GM12874 (cell line): ENCODE results near the gene GJA9.

Experiments used
- TF ChIP-seq, protein P1 (sequence below): IDR thresholded peaks from 2 replicates; pipeline ENCODE4 v1.5.1; 2011; ENCODE audit warnings: low read depth, mild to moderate bottlenecking, control low read depth, low read length, moderate library complexity; ENCODE audit not compliant: insufficient read depth

Gene GJA9

DNA sequence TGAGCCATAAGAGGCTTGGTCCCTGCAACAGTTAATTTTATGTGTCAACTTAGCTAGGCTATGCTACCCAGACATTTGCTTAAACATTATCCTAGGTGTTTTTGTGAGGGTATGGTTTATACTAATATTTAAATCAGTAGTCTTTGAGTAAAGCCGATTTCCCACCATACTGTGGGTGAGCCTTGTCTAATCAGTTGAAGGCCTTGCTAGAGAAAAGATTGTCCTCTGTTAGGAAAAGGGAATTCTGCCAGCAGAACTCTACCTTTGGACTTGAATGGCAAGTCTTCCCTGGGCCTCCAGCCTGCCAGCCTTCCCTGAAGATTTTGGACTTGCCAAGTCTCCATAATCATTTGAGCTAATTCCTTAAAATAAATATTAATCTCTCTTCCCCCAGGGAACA, 36.4 kb upstream of the GJA9 start:
- TF ChIP-seq, protein P1, sequence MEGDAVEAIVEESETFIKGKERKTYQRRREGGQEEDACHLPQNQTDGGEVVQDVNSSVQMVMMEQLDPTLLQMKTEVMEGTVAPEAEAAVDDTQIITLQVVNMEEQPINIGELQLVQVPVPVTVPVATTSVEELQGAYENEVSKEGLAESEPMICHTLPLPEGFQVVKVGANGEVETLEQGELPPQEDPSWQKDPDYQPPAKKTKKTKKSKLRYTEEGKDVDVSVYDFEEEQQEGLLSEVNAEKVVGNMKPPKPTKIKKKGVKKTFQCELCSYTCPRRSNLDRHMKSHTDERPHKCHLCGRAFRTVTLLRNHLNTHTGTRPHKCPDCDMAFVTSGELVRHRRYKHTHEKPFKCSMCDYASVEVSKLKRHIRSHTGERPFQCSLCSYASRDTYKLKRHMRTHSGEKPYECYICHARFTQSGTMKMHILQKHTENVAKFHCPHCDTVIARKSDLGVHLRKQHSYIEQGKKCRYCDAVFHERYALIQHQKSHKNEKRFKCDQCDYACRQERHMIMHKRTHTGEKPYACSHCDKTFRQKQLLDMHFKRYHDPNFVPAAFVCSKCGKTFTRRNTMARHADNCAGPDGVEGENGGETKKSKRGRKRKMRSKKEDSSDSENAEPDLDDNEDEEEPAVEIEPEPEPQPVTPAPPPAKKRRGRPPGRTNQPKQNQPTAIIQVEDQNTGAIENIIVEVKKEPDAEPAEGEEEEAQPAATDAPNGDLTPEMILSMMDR = no peak

DNA sequence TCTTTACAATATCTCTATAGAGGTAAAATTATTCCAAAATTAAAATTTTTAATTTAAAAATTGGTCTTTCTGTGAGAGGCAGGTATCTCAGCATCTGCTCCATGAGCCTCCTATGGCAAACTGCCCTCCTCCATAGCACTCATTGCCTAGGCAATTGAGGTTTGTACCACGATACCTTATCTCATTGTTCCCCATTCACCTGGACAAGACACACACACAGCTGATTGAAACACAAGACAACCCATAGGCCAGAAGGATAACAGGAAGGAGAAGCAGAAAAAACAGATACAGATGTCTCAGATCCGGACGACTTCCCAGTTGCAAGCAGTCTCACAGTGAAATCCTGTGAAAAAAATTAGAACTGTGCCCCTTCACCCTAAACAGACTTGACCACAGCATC, 36.0 kb upstream of the GJA9 start:
- TF ChIP-seq, protein P1 = no peak

DNA sequence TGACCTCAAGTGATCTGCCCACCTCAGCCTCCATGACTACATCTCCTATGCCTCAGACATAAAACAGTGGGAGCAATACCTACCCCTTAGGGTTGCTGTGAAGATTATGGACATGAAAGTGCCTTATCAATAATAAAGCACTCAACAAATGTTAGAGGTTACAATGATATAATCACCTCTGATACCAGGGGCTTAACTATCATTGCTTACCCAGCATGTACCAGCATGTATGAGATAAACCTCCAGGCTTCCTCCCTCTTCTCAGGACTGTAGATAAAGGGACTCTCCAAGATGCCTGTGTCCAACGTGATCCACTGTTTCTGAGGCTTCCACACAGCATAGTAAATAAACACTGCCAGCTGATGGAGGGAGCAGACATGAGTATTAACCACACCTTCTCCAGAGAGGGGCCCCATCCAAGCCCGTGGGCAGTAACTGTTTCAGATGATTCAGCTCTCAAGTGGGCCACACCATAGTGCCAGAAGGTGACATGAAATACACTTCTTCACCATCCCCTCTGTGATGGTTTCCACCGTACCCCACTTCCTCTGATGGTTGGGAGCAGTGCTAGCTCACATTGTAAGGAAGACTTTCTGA, 34.1 kb upstream of the GJA9 start:
- TF ChIP-seq, protein P1 = no peak

DNA sequence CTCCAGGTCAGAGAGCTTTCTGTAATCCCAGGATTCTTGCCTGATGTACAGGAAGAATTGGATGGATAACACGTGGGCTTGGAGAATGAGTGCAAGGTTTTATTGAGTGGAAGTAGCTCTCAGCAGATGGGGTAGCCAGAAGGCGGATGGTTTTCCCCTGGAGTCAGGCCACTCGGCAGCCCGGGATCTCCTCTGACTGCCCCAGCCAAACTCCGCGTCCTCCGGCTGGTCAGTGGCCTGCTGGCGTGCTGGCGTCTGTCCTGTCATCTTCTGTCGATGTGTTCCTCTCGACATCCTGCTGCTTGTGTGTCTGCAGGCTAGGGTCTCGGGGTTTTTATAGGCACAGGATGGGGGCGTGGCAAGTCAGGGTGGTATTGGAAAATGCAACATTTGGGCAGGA, 27.4 kb upstream of the GJA9 start:
- TF ChIP-seq, protein P1 = no peak

DNA sequence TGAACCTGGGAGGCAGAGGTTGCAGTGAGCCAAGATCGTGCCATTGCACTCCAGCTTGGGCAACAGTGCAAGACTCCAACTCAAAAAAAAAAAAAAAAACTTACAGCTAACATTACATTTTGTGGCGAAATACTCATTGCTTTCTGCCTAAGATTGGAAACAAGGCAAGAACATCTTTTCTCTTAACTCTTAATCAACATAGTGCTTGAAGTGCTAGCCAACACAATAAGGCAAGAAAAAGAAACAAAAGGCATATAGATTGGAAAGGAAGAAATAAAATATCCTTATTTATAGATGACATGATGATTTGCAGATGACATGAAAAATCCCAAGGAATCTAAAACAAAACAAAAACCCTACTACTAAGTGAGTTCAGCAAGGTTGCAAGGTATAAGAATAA, 24.6 kb upstream of the GJA9 start:
- TF ChIP-seq, protein P1 = no peak

DNA sequence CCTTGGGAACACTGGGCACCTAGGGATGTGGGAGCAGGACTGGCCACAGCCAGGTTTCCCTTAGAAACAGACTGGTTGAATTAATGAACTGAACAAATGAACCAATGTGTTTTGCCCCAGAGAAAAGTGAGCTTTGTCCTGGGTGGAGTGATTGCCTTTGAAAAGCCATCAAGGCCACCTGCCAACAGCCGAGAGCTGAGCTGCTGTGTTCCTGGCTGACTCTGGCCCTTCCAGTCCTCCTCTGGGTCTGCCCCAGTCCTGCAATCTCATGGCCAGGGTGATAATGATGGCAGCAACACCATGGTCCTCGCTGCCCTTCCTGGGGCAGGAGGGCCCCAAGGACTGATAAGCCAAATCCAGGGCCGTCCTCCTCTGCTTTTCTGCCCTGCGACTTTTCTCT, 18.2 kb upstream of the GJA9 start:
- TF ChIP-seq, protein P1 = no peak

DNA sequence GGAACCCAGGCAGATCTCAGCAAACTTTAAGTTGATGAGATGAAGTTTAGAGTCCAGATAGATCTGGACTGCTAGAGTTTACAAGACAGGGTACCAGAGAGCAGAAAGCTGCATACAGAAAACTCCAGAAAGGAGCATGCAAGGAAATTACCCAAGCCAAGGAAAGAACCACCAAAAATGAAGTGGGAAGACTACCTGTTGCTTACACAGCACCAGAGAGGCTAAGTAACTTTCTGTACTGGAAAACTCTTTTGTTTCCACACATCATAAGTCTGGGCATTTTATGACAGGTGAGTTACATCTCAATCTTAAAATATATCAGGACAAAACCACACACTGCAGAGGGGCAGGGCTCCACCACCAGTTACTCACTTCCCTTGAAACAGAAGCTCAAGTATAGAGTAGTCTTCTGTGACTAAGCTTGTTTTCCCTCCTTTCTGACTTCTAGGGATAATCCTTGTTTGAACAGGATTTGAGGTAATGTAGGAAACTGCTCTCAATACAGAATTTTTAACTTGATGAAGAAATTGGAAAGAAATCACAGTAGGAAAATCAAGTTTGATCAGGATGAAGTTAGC, 17.4 kb upstream of the GJA9 start:
- TF ChIP-seq, protein P1 = no peak
